HepG2 (cell line): Measurements from ENCODE around the gene CBLB. TPM values are rescaled to one million over a fixed set of nuclear protein-coding genes. Genes with fewer than 3 reads are reported as not detected.

Experiments used
- ATAC-seq: fragments of 200-7000 bp; cut with Tn5 transposase; 3 replicates; pipeline ENCODE4 v1.9.1; 2020; ENCODE audit warnings: mild to moderate bottlenecking, moderate library complexity
- BruUV-seq: library from RNA; stranded (reverse); fragments of 400-500 nt; replicated peaks from 2 replicates; lab custom pipeline; 2021; lab: Mats Ljungman, UMichigan
- CTCF ChIA-PET: fragments of 300-600 bp; formaldehyde crosslinking; extraction: SDS; loops from one replicate; lab custom pipeline; 2021; ENCODE audit warnings: low total read pairs, inconsistent platforms, low intra/inter-chr PET ratio; lab: Yijun Ruan, JAX
- POLR2A ChIA-PET: fragments of 350-600 bp; sonication (Branson Sonifier 250); formaldehyde crosslinking; loops from one replicate; lab custom pipeline; 2020; ENCODE audit warnings: antibody characterized with exemption, inconsistent platforms; lab: Yijun Ruan, JAX
- DNase-seq: peaks from one replicate; pipeline ENCODE4 v3.0.0-alpha.2; 2015; ENCODE audit warnings: low spot score
- FAIRE-seq: peaks from 3 replicates; lab custom pipeline; 2011; peaks lifted over from hg19 to GRCh38; lab: Jason Lieb, UNC
- H2AFZ ChIP-seq: one replicate; pipeline ENCODE4 v1.6.1; 2011; ENCODE audit warnings: low read length, inconsistent platforms
- H3K27ac ChIP-seq: fragments of 300-600 bp; 3 replicates; pipeline ENCODE4 v1.8.0; 2011; ENCODE audit warnings: mixed run types, mild to moderate bottlenecking, mixed read lengths, low read length, inconsistent platforms; ENCODE audit not compliant: insufficient read depth; ENCODE audit errors: extremely low read length
- H3K27me3 ChIP-seq, 2 experiments: fragments of 200-600 bp in 1 of 2; 2 replicates in 1 of 2; 3 replicates in 1 of 2; pipeline versions ENCODE4 v1.6.0 to v1.8.0; 2011; ENCODE audit warnings: low read length in 2 of 2, mild to moderate bottlenecking in 2 of 2, moderate library complexity in 2 of 2, inconsistent platforms in 1 of 2; ENCODE audit not compliant: insufficient read depth in 2 of 2, control insufficient read depth in 1 of 2
- H3K36me3 ChIP-seq, 2 experiments: fragments of 200-600 bp in 1 of 2; replicated peaks in 1 of 2; 2 replicates in 1 of 2; 3 replicates in 1 of 2; pipeline versions ENCODE4 v1.5.1 to v1.8.0; 2011; ENCODE audit warnings: low read length in 2 of 2, inconsistent platforms in 1 of 2; ENCODE audit not compliant: insufficient read depth in 2 of 2, control insufficient read depth in 1 of 2
- H3K4me1 ChIP-seq: 2 replicates; pipeline ENCODE4 v1.5.1; 2012; ENCODE audit warnings: low read length, inconsistent platforms; ENCODE audit not compliant: insufficient read depth
- H3K4me2 ChIP-seq: 2 replicates; pipeline ENCODE4 v1.6.0; 2011; ENCODE audit warnings: low read depth, low read length, inconsistent platforms
- H3K4me3 ChIP-seq, 3 experiments: fragments of 200-600 bp in 1 of 3; sonication (generic), shearing (Covaris generic) in 1 of 3; replicated peaks in 1 of 3; 2 replicates each; pipeline ENCODE4 v1.5.1; 2011 to 2016; ENCODE audit warnings: low read length in 3 of 3, inconsistent platforms in 2 of 3, low read depth in 2 of 3, mild to moderate bottlenecking in 2 of 3, control low read depth in 1 of 3, mixed read lengths in 1 of 3; ENCODE audit not compliant: insufficient read depth in 1 of 3
- H3K79me2 ChIP-seq: one replicate; pipeline ENCODE4 v1.6.1; 2011; ENCODE audit warnings: low read length, inconsistent platforms; ENCODE audit not compliant: insufficient read depth
- H3K9ac ChIP-seq: 2 replicates; pipeline ENCODE4 v1.6.0; 2011; ENCODE audit warnings: mild to moderate bottlenecking, low read depth, low read length, inconsistent platforms; ENCODE audit not compliant: insufficient read depth
- H3K9me3 ChIP-seq: 2 replicates; pipeline ENCODE4 v1.5.1; 2012; ENCODE audit warnings: mild to moderate bottlenecking, low read length
- H4K20me1 ChIP-seq: 2 replicates; pipeline ENCODE4 v1.6.0; 2011; ENCODE audit warnings: inconsistent platforms, mild to moderate bottlenecking, low read length, moderate library complexity; ENCODE audit not compliant: insufficient read depth
- GATA4 ChIP-seq: sonication (generic); IDR thresholded peaks from 2 replicates; pipeline ENCODE4 v1.6.1; 2016; ENCODE audit warnings: antibody characterized with exemption, low read depth, borderline replicate concordance
- HNF4G ChIP-seq, 2 experiments: sonication (generic) in 1 of 2; formaldehyde crosslinking in 1 of 2; IDR thresholded peaks; 2 replicates each; pipeline versions ENCODE4 v1.4.0 to v1.6.1; 2011 to 2020; ENCODE audit warnings: borderline replicate concordance in 2 of 2, low read depth in 2 of 2, mild to moderate bottlenecking in 2 of 2, low read length in 1 of 2, missing genetic modification reagents in 1 of 2, moderate library complexity in 1 of 2
- JUN ChIP-seq: sonication (generic); formaldehyde crosslinking; IDR thresholded peaks from 2 replicates; pipeline ENCODE4 v1.4.0; 2020; ENCODE audit warnings: mild to moderate bottlenecking, missing genetic modification reagents
- MATR3 ChIP-seq: sonication (generic); formaldehyde crosslinking; IDR thresholded peaks from 2 replicates; pipeline ENCODE4 v1.4.0; 2020; ENCODE audit warnings: missing genetic modification reagents
- PBX3 ChIP-seq: sonication (generic); formaldehyde crosslinking; IDR thresholded peaks from 2 replicates; pipeline ENCODE4 v1.8.1; 2023; ENCODE audit warnings: missing genetic modification reagents, inconsistent platforms, borderline replicate concordance
- PCBP2 ChIP-seq: fragments of 200-400 bp; formaldehyde crosslinking; optimal IDR thresholded peaks from 2 replicates; pipeline ENCODE3; 2018; ENCODE audit warnings: low read length, low read depth; ENCODE audit not compliant: poor library complexity, severe bottlenecking
- RFXAP ChIP-seq: sonication (generic); formaldehyde crosslinking; IDR thresholded peaks from 2 replicates; pipeline ENCODE4 v1.4.0; 2020; ENCODE audit warnings: missing genetic modification reagents, borderline replicate concordance
- ZNF354B ChIP-seq: sonication (generic); formaldehyde crosslinking; IDR thresholded peaks from 2 replicates; pipeline ENCODE4 v1.8.0; 2022; ENCODE audit warnings: mild to moderate bottlenecking, missing genetic modification reagents
- ZNF687 ChIP-seq: sonication (generic); formaldehyde crosslinking; IDR thresholded peaks from 2 replicates; pipeline ENCODE4 v1.5.1; 2020; ENCODE audit warnings: mild to moderate bottlenecking, missing genetic modification reagents, moderate library complexity
- ZNF691 ChIP-seq: sonication (generic); formaldehyde crosslinking; IDR thresholded peaks from 2 replicates; pipeline ENCODE4 v1.4.0; 2020; ENCODE audit warnings: missing genetic modification reagents, low read depth, mild to moderate bottlenecking, borderline replicate concordance
- WGBS: methylation state at CpG from one replicate; pipeline ENCODE4 v1.1.6; 2017; ENCODE audit warnings: low lambda C conversion rate; 5-methylcytosine and 5-hydroxymethylcytosine counted together
- in situ Hi-C: cut with HindIII; loops from 2 replicates; pipeline ENCODE4 v1.10.0; 2017; ENCODE audit warnings: low pct_unique_long_range_greater_than_20kb; ENCODE audit not compliant: extremely low pct_ligation_motif_present
- intact Hi-C: fragments of 100-400 bp; cut with micrococcal nuclease; formaldehyde crosslinking; loops from one replicate; pipeline ENCODE4 v1.10.0; 2022; ENCODE audit not compliant: unreplicated experiment
- polyA plus RNA-seq, 8 experiments: library from polyadenylated mRNA; depleted of rRNA in 3 of 8; stranded (reverse) in 7 of 8; unstranded in 1 of 8; fragments of >200 nt; fragmentation: Illumina TruSeq in 4 of 8; extraction: Trizol in 4 of 8; gene quantifications; 2 replicates each; pipeline versions ENCODE4 v1.2.1 to v1.2.3, GENCODE V29; 2011 to 2016; ENCODE audit warnings: low read depth in 4 of 8, missing spikeins in 1 of 8, mixed read lengths in 1 of 8; ENCODE audit not compliant: insufficient read depth in 1 of 8
- total RNA-seq, 5 experiments: library from RNA; depleted of rRNA; stranded (reverse); fragments of >200 nt; fragmentation: Illumina TruSeq; extraction: Trizol; gene quantifications; 2 replicates each; pipeline ENCODE4 v1.2.3, GENCODE V29; 2016; ENCODE audit warnings: low read depth in 1 of 5

CBLB gene
- total and polyA plus RNA-seq, 2 of the 13 experiments (the other 11 are each of a cell fraction or from before 2014, with no cell fraction given), result 9.8 to 16.4 TPM

GRCh38 chr3:105800320-105800719, 68.5 kb downstream of the CBLB start:
- H2AFZ ChIP-seq, result no peak overlapping the region
- peaks cover 8% of the 10 kb centered on the region for H3K79me2 ChIP-seq
- H3K4me2 ChIP-seq, result no peak overlapping the region
- no peaks in the 10 kb centered on the region for H3K4me1 ChIP-seq
- H3K27me3 ChIP-seq, result no peaks in the 10 kb centered on the region
- CTCF ChIA-PET, result no interaction called here
- H3K36me3 ChIP-seq, result no peaks in the 10 kb centered on the region
- 0 out of 2 replicates have a peak, but pooled peaks cover 4% of the 10 kb centered on the region for H4K20me1 ChIP-seq
- 98% methylated on average over 4 of the region's 5 CpGs for WGBS
- no peak overlapping the region for H3K4me3 ChIP-seq
- intact Hi-C loops (no loop called here), in situ Hi-C loops (no loop called here)
- POLR2A ChIA-PET, result no interaction called here
- DNase-seq (no peak), ATAC-seq (no peak), FAIRE-seq (no peak)
- BruUV-seq, result no TSS peak
- TF ChIP-seq ZNF687 (CRISPR knock-in tag) (no peak), MATR3 (CRISPR knock-in tag) (no peak), ZNF691 (CRISPR knock-in tag) (no peak), GATA4 (no peak), ZNF354B (CRISPR knock-in tag) (no peak), PBX3 (CRISPR knock-in tag) (no peak), HNF4G (IDR thresholded peaks at IDR 0.05; ENCODE audit: borderline replicate concordance, low read depth, low read length) (no peak), HNF4G (CRISPR knock-in tag; IDR thresholded peaks at IDR 0.05; ENCODE audit: borderline replicate concordance, low read depth) (no peak), JUN (CRISPR knock-in tag) (no peak), PCBP2 (no peak), RFXAP (CRISPR knock-in tag) (no peak)
- no peak overlapping the region for H3K27ac ChIP-seq
- no peaks in the 10 kb centered on the region for H3K9me3 ChIP-seq
- no peak overlapping the region for H3K9ac ChIP-seq
